Esophagus muscularis mucosa (tissue), 3 donors: ENCODE data around the gene PRDM16.

Experiments
- CTCF ChIP-seq, 3 experiments: fragments of 200-600 bp in 2 of 3; fragments of 450-650 bp in 1 of 3; sonication (generic) in 2 of 3; IDR thresholded peaks; one replicate each; pipeline ENCODE4 v1.5.1; 2017 to 2019; ENCODE audit warnings: antibody characterized with exemption in 3 of 3, mild to moderate bottlenecking in 2 of 3, moderate library complexity in 1 of 3
- POLR2A ChIP-seq: fragments of 450-650 bp; IDR thresholded peaks from one replicate; pipeline ENCODE4 v1.6.1; 2017; ENCODE audit warnings: antibody characterized with exemption, moderate library complexity, mild to moderate bottlenecking, low read depth

- TF ChIP-seq CTCF (IDR thresholded peaks at IDR 0.05) (peak; percentile 75 to 95 (median 77)), POLR2A (no peak)
Observed at GRCh38 chr1:3453203-3453761, 384.3 kb downstream of the PRDM16 start.
